Activated CD4-positive, alpha-beta T cell treated with anti-CD3 and anti-CD28 coated beads, Interleukin-2, amount 50 U/mL, for 4 hours (primary cell): ENCODE measurements around the gene XYLT2.
A peak's percentile ranks its signal among the peaks of the same experiment; 100 is the strongest.
"Not testable (repeated sequence)": the region's sequence is repeated elsewhere in the genome, so short reads cannot be mapped to it uniquely, and the experiment has no call there.

Source experiments
- DNase-seq, 2 experiments: peaks; one replicate each; pipeline ENCODE4 v3.0.0-alpha.2; 2020

The XYLT2 gene

DNA sequence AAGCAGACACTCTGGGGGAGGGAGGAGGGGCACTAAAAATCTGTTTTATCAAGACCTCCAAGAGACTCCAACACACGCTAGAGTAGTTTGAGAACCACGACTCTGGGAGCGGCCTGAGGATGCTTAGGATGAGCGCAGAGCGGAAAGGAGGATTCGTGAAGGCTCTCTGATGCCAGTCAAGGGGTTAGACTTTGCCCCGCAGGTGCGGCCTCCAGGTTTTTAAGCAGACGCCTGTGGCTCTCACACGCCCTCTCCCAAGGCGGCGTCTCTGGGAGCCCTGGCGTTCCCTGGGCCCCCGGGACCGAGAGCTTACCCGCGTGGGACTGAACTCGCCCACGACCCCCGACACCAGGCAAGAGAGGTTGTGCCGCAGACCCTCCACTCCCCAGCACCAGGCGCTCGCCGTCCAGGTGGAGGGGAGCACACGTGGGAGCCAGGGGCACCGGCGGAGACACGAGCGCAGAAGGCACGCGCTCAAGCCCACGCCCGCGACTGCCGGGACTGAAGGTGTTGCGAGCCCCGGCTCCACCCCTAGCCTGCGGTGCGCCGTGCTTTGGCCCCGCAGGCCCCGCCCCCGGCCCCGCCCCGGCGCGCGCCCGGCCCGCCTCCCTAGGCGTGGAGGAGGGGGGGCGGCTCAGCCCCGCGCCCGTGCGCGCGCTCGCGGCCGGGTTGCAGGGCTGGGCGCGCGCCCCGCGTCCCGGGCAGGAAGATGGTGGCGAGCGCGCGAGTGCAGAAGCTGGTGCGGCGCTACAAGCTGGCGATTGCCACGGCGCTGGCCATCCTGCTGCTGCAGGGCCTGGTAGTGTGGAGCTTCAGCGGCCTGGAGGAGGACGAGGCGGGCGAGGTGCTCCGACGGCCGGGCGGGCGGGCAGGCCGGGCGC lies at the start of gene XYLT2:
XYLT2 (plus strand) TSS at position 695 of the 881 bp plus-strand sequence; CDS start at position 710, 15 bp downstream.
- DNase-seq = peak; percentile 84 to 89

DNA sequence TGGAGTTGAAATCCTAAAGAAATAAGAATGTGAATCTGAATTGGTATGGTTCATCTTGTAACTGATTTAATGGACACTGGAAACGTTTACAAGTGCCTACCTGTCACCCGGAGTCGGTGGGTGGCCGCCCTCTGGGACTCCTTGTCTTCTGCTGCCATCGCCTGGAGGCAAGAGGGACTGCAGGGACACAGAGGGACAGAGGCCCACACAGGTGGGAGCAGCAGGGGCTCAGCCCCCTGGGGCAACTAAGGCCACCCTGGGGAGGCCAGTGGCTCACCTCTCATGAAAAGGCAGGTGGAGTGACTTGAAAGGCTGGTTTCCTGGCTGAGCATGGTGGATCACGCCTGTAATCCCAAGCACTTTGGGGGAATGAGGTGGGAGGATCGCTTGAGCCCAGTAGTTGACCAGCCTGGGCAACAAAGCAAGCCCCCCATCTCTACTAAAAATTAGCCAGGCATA lies 48.5 kb upstream of the XYLT2 start:
- peak; percentile 76 for DNase-seq

DNA sequence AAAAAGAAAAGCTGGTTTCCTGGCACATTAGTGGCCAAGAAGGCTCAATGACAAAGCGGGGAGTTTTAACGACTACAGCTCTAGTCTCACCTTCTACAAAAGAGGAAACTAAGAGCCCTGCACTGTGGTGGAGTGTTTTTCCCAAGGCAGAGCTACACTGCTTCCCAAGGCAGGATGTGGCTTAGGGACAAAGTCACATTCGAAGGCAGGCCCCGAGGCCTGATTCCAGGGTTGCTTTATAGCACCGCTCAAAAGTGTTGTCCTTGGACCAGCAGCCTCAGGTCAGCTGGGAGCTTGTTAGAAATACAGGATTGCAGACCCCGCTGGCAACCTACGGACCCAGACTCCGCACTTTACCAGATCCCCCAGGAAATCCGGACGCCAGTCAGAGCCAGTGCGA lies 47.9 kb upstream of the XYLT2 start:
- no peak for DNase-seq

DNA sequence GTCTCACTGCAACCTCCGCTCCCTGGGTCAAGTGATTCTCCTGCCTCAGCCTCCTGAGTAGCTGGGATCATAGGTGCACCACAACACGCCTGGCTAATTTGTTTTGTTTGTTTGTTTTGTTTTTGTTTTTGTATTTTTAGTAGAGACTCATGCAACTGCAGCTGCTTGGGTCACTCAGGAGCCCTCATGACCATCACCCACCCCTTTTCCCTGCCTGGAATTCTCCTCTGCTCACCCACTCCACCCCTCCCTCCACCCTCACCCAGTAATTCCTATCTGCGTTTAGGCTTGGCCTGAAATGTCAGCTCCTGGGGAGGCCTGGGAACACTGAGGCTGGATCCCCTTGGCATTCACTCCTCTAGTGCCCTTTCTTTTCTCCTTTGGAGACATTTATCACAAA lies 46.1 kb upstream of the XYLT2 start:
- DNase-seq = no peak

DNA sequence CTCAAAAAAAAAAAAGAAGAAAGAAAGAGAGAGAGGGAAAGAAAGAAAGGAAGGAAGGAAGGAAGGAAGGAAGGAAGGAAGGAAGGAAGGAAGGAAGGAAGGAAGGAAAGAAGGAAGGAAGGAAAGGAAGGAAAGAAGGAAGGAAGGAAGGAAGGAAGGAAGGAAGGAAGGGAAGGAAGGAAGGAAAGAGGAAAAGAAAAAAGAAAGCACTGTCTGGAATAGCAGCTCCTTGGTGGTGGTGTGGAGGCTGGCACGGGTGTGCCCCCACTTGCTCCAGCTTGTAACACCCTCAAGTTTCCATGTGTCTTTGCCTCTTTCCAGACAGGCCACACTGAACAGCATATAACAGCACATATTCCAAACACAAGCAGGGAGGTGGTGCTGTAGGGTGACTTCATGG lies 45.1 kb upstream of the XYLT2 start:
- DNase-seq = not testable (repeated sequence)

DNA sequence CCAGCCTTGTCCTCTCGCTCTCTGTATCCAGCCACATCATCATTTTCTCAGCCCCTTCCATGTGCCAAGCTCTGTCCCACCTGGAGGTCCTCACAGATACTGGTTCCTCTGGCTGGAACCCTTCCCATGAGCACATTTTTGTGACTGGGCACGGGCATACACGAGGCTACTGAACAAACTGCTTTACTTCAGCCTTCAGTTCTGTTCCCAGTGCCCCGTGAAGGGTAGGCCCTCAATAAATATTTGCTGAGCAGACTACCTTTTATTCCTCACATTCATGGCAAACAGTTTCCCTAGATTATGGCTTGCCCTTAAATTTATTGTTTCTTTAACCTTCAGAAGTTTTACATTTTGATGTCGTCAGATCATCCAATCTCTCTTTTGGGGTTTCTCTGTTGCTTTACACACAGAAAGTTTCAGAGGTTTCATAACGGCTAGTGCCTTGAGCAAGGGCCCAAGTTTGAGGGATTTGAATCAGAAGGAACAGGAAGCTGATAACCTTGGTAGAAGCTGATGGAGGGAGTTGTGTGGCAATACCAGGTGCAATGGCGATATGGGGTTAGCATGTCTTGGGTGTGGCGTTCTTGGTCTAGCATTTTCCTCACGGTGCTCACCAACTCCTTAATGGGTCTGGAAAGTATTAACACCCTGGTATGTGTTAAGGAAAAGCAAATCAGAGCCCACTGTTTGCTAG lies 43.9 kb upstream of the XYLT2 start:
- DNase-seq = no peak

DNA sequence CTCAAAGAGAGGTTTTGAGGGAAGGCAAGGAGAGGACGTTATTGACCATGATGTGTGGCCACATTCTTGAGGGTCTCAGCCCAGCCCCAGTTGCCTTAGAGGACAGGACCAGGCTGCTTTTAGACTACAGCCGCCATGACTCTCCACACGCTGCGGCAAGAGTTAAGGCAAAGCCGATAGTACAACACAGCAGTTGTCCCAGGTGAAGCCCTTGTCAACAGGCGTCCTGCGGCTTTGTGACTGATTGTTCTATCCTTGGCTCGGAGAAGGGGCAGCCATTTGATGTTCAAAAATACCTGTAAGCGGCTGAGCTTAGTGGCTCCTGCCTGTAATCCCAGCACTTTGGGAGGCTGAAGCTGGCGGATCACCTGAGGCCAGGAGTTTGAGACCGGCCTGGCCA lies 42.9 kb upstream of the XYLT2 start:
- DNase-seq = no peak

DNA sequence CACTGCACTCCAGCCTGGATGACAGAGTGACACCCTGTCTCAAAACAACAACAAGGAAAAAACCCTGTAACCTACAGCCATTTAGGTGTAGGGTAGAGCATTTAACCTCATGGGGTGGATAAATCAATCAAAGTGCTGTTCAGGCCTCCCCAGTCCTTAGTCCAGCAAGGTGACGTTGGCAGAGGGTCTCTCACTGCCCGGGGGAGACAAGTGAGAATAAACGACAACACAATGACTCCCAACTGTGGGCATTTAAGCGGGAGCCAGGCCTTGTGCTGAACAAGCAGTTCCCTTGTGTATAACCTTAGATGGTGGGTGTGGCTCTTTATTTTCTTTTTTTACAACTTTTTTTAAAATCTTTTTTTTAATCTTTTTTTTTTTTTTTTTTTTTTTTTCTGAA lies 42.3 kb upstream of the XYLT2 start:
- no peak for DNase-seq

DNA sequence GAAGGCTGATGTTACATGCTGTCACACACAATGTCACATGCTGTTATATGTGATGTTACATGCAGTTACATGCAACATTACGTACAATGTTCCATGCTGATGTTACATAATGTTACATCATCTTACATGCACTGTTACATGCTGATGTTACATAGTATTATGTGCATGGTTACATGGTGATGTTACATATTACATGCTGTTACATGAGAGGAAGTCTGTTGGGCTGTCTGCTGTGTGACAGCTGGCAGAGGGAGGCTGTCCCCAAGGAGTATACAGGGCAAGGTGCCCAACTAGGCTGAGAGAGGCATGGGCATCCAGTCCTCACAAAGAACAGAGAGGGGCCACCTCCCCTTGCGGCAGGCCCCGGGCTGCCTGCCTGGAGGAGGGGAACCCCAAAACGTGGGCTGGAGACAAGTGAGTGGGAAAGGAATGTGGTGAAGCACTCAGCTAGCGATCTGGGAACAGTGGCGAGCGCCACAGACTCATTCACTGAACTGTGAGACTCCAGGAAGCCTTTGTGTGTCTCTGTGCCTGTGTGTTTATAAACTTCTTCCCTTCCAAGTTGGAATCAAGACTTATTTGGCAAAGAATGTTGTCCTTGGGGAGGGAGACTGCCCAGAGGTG lies 41.0 kb upstream of the XYLT2 start:
- no peak for DNase-seq

DNA sequence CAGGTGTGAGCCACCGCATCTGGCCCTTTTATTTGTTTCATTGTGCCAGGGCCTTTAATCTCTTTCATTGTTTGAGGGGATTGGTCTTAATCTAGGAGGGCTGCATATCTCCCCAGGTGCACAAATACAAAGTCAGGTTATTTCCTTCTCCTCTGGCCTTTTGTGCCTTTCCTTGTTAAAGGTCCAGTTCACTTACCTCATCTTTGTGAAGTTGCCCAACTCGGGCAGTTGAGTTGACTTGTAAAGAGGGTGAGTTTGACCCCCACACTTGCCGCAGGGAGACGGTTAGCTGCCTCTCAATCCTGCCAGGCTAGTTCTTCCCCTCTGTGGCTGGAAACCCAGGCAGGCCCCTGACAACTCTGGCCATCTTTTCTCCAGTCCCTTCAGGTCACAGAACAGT lies 38.3 kb upstream of the XYLT2 start:
- DNase-seq = no peak

DNA sequence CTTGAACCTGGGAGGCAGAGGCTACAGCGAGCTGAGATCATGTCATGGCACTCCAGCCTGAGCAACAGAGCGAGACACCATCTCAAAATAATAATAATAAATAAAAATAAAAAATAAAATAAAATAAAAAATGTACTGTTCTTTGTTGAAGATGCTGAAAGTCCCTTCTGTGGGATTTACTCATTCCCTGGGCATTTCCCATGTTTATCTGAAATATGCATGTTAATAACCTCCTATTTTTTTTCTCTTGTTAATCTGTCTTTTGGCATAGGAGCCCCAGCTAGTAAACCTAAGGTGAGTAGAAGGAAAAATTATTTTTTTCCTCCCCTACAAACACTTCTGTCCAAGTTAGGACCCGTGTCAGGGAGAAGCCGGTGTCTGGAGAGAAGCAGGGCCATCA lies 37.3 kb upstream of the XYLT2 start:
- DNase-seq = no peak

DNA sequence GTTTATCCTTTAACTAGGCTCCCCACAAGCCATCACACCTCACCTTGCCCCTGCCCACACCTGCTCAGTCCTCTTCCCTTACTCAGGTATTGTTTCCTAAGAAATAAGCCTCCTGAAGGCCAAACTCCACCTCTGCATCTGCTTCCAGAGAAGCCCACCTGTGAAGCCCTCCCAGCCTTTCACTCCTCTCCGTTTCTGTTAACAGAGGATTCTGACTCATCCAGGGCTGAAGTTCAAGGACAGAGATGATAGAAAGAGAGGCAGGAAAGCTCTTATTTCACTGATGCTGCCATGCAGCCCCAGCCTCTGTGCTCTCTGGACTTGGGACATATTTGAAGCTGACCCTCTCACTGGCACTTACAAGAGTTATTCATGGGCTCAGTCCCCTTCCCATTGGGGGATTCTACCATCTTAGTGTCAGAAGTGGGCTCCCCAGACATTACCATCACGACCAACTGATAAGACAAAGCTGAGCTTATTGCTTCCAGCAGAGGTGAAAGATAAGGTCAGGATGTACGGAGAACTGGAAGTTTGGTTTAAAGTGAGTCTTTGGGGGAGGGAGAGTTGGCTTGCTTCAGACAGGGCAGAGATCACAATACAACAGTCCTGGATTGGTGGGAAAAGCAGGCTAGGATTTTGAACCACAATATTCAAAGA lies 35.3 kb upstream of the XYLT2 start:
- DNase-seq = no peak

DNA sequence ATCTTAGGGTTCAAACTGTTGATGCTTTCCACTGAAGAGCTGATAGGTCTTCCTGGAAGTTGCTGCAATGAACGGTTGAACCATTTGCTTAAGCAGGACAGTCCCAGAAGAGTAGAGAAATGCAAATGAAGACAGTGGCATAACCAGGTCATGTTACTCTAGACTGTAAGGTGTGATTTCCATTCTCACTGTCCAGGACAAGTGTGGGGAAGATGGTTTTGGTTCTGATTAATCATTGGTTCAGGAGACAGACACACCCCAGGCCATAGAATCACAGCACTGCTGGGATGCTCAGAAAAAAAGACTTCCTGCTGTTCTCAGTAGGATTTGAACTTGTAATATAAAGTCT lies 34.8 kb upstream of the XYLT2 start:
- no peak for DNase-seq

DNA sequence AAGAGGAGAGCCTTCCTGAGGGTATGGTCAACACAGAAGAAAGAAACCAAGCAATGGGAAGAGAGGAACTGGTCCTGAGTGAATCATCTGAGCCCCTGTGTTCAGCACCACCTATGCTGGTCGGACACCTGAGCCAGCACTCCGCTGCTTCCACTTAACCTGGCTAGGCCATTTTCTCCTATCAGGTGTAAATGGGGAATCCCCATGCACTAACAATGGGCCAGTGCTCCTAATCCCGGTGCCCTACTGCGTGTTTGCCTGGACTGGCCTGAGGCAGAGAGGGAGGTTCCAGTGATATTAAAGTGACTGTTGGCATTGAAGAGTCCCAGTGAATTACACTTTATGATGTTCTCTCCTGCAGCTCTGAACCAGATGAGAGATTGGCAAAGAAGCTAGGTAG lies 34.4 kb upstream of the XYLT2 start:
- no peak for DNase-seq

DNA sequence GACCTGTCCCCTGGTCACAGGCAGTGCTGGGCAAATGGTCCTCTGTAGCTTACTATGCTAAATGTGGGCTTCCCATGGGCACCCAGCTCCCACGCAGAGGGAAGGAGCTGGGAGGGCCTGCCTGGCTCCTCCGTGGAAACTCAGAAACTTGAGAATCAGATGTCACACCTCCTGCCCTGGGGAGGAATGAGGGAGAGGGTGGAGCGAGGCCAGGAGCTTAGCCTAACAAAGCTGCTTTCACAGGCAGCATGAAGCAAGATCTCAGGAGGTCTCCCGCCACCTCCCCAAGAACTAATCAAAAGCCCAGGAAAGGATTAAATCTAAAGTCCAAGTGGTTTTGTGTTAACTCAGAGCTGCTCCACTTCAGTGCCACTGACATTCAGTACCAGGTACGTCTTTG lies 33.6 kb upstream of the XYLT2 start:
- DNase-seq = no peak

DNA sequence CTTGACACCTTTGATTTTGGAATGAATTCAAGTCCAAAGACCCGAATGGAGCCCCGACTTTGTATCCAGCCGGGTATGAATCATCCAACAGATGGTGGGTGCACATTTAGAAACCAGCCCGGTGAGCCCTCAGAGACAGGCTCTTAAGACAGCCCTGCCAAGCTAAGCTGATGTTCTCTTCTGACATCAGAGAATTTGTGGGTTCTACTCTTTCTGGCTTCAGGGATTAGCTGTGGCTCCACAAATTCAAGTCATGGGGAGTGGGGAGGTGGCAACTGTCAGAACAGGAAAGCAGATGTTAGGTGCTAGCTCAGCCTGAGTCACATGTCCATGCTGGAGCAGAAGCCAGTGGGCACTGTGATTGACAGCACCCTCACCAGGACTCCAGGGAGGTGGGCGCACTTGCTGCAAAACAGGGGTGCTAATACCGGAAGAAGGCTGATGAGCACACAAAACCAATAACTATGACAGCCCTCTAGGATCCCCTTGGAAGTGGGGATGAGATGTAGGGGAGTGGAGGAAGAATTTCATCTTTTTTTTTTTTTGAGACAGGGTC lies 31.4 kb upstream of the XYLT2 start:
- DNase-seq = no peak

DNA sequence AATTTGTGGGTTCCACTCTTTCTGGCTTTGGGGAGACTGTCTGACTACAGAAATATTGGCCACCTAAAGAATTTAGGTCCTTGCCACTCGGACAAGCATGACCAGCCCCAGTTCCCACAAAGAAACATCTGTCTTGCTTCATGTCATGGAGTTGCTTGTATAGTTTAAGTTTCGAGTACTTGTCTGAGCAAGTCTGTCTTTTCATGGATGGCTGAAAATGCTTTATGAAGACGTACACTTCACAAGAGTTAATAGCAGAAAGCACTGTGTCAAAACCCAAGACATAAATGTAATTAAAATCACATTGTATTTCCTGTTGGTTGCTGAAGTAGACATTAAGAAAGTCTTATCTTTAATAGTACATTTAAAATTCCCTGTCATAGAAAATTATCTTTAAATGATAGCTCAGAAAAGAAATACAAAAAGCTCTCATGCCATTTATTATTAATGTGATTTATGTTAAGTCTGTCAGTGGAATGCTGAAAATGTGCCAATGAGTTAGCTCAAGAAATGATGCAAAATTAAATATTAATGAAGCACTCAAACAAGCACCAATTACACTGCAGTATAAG lies 29.8 kb upstream of the XYLT2 start:
- no peak for DNase-seq

DNA sequence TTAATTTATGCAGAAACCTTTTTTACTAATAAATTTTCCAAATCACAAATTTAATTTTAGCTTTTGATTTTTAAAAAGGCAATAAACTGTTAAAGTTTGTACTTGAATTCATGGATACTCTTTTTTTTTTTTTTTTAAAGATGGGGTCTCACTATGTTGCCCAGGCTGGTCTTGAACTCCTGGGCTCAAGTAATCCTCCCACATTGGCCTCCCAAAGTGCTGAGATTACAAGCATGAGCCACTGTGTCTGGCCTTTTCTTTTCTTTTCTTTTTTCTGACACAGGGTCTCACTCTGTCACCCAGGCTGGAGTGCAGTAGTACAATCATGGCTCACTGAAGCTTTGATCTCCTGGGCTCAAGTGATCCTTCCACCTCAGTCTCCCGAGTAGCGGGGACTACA lies 29.3 kb upstream of the XYLT2 start:
- not testable (repeated sequence) for DNase-seq

DNA sequence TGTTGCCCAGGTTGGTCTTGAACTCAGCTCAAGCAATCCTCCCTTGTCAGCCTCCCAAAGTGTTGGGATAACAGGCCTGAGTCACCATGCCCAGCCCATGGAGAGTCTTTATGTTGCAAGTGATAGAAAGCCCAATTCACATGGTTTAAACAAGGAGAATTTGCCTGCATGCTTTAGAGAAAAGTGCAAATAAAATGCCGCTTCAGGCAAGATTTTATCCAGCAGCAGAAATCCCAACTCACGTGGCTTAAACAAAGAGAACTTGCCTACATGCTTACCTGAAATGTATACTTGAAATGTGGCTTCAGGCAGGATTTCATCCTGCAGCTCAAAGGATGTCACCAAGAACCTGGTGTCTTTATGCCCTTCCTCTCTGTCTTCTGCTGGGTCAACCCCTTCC lies 28.8 kb upstream of the XYLT2 start:
- no peak for DNase-seq

DNA sequence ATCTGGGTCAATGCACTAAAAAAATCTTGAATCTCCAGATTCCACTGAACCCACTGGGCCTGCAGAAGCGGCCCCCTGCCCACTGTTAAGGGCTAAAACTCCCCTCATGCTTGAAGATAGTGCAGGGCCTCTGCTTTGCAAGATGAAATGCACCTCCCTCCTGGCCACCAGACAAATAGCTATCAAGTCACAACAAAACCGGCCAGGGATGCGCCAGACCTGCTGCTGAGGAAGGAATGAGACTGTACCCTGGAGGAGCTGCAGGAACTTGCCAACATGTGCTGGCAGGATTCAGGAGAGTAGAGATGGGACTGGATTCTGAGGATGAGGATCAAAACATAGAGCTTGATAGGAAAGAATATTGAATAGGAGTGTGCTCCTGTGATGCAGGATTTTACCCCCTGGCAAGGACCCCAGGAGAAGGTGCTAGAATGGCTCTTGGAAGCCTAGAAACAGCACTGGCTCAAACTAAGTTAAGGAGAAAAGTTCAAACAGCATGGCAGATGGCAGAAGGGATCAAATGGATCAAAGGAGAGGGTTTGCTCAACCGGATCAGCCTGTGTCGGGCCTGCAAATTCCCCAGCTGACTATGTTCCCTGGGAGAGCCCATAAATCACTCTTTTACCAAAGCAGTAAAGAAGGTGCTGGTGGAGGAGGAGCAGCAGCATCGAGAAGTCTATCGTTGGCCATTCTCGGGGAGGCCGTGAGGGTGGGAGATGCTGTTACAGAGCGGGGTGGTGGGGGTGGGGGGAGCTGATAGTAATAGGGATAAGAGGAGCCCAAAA lies 27.2 kb upstream of the XYLT2 start:
- DNase-seq = no peak

DNA sequence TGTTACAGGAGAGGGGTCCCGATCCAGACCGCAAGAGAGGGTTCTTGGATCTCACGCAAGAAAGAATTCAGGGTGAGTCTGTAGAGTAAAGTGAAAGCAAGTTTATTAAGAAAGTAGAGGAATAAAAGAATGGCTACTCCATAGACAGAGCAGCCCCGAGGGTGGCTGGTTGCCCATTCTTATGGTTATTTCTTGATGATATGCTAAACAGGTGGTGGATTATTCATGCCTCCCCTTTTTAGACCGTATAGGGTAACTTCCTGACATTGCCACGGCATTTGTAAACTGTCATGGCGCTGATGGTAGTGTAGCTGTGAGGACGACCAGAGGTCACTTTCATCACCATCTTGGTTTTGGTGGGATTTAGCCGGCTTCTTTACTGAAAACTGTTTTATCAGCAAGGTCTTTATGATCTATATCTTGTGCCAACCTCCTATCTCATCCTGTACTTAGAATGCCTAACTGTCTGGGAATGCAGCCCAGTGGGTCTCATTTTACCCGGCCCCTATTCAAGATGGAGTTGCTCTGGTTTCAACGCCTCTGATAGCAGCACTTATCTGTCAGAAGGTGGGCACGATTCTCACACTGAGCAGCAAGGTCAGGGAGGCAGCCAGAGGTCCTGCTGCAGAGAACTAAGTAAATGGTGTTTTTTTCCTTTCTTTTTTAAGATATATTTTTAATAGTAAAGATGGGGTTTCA lies 26.5 kb upstream of the XYLT2 start:
- no peak for DNase-seq
